PFSK-1 (cell line): ENCODE data around the gene RCCD1.

Source experiments
- FOXP2 ChIP-seq: optimal IDR thresholded peaks from 2 replicates; pipeline ENCODE3; 2011; ENCODE audit warnings: borderline replicate concordance, control low read depth, inconsistent platforms; ENCODE audit not compliant: insufficient read depth; ENCODE audit errors: extremely low read length, extremely low read depth
- POLR2AphosphoS5 ChIP-seq: IDR thresholded peaks from 2 replicates; pipeline ENCODE4 v1.6.1; 2012; ENCODE audit warnings: low read depth, mild to moderate bottlenecking, control low read depth, low read length, moderate library complexity
- SIN3A ChIP-seq: IDR thresholded peaks from 2 replicates; pipeline ENCODE4 v1.6.1; 2012; ENCODE audit warnings: mild to moderate bottlenecking, low read length, moderate library complexity, borderline replicate concordance; ENCODE audit not compliant: insufficient read depth
- TAF1 ChIP-seq: IDR thresholded peaks from 2 replicates; pipeline ENCODE4 v1.6.1; 2012; ENCODE audit warnings: low read length, control low read depth, borderline replicate concordance; ENCODE audit not compliant: insufficient read depth
- TF ChIP-seq, protein P1 (sequence below), 2 experiments: IDR thresholded peaks; 2 replicates each; pipeline versions ENCODE4 v1.6.1 to v1.8.0; 2011 to 2012; ENCODE audit warnings: low read depth in 2 of 2, low read length in 2 of 2, control low read depth in 1 of 2, inconsistent platforms in 1 of 2, mild to moderate bottlenecking in 1 of 2, moderate library complexity in 1 of 2; ENCODE audit not compliant: insufficient read depth in 1 of 2

The RCCD1 gene

DNA sequence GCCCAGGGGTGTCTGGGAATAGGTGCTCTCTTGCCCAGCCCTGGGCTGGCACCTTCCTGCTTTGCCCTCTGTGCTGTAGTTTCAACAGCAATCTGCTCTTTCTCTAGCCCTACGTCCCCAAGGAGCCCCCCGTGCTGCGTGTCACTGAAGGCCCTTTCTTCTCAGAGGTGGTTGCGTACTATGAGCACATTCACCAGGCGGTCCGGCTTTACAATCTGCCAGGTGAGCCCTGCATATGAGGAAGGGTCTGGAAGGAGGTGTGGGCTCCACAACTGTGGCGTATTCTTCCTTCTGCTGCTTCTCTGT lies 42.0 kb upstream of the RCCD1 start:
- TF ChIP-seq POLR2AphosphoS5 (no peak), SIN3A (no peak), TAF1 (no peak), FOXP2 (no peak)
- TF ChIP-seq, protein P1, sequence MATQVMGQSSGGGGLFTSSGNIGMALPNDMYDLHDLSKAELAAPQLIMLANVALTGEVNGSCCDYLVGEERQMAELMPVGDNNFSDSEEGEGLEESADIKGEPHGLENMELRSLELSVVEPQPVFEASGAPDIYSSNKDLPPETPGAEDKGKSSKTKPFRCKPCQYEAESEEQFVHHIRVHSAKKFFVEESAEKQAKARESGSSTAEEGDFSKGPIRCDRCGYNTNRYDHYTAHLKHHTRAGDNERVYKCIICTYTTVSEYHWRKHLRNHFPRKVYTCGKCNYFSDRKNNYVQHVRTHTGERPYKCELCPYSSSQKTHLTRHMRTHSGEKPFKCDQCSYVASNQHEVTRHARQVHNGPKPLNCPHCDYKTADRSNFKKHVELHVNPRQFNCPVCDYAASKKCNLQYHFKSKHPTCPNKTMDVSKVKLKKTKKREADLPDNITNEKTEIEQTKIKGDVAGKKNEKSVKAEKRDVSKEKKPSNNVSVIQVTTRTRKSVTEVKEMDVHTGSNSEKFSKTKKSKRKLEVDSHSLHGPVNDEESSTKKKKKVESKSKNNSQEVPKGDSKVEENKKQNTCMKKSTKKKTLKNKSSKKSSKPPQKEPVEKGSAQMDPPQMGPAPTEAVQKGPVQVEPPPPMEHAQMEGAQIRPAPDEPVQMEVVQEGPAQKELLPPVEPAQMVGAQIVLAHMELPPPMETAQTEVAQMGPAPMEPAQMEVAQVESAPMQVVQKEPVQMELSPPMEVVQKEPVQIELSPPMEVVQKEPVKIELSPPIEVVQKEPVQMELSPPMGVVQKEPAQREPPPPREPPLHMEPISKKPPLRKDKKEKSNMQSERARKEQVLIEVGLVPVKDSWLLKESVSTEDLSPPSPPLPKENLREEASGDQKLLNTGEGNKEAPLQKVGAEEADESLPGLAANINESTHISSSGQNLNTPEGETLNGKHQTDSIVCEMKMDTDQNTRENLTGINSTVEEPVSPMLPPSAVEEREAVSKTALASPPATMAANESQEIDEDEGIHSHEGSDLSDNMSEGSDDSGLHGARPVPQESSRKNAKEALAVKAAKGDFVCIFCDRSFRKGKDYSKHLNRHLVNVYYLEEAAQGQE (IDR thresholded peaks at IDR 0.05; ENCODE audit: insufficient read depth in 1 of 2, low read depth in 2 of 2, low read length in 2 of 2) = no peak

DNA sequence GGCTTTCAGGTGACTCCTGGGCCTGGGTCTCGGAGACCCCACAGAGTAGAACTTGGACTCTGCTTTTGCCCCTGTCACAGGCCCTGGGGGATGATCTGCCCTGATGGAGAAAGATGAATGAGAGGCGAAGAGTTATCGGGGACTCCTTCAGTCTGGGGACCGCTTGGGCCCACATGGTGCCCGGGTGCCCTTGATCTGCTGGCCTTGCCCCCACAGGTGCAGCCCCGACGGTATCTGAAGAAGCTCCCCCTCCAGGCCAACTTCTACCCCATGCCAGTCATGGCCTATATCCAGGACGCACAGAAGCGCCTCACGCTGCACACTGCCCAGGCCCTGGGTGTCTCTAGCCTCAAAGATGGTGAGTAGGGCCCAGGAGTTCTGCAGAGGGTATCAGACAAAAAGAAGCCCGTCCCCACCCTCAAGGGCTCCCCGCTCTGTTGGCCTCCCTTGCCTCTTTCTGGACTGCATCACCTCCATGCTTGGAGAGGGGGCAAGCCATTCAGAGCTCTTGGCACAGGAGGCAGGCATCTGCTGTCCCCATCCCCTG lies 41.2 kb upstream of the RCCD1 start:
- no peak for TF ChIP-seq FOXP2
- no peak for TF ChIP-seq POLR2AphosphoS5
- TF ChIP-seq SIN3A = no peak
- no peak for TF ChIP-seq TAF1
- TF ChIP-seq, protein P1 (IDR thresholded peaks at IDR 0.05; ENCODE audit: insufficient read depth in 1 of 2, low read depth in 2 of 2, low read length in 2 of 2) = no peak

DNA sequence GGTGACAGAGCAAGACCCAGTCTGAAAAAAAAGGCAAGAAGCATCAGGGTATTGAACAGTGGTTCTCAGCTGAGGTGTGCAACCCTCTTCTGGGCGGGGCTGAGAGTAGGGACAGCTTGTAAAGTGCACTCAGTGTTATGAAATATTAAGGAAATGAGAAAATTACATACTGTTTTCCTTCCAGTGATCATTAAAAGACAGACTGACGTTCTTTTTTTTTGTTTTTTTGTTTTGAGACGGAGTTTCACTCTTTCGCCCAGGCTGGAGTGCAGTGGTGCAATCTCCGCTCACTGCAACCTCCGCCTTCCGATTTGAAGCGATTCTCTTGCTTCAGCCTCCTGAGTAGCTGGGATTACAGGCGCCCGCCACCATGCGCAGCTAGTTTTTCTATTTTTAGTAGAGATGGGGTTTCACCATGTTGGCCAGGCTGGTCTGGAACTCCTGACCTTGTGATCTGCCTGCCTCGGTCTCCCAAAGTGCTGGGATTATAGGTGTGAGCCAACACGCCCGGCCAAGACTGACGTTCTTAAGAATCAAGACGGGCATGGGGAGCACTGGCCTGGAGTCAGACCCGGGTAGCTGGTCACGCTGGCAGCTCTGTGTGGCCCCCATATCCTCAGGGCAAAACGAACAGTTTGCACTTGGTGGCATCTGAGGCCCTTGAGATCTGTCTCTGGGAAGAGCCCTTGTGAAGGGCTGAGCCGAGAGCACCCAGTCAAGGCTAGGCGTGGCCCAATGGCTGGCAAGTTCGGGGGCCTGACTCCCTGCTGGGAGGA lies 40.2 kb upstream of the RCCD1 start:
- TF ChIP-seq, protein P1 (IDR thresholded peaks at IDR 0.05; ENCODE audit: insufficient read depth in 1 of 2, low read depth in 2 of 2, low read length in 2 of 2) = no peak
- TF ChIP-seq FOXP2 = no peak
- TF ChIP-seq SIN3A = no peak
- TF ChIP-seq TAF1 = no peak
- no peak for TF ChIP-seq POLR2AphosphoS5

DNA sequence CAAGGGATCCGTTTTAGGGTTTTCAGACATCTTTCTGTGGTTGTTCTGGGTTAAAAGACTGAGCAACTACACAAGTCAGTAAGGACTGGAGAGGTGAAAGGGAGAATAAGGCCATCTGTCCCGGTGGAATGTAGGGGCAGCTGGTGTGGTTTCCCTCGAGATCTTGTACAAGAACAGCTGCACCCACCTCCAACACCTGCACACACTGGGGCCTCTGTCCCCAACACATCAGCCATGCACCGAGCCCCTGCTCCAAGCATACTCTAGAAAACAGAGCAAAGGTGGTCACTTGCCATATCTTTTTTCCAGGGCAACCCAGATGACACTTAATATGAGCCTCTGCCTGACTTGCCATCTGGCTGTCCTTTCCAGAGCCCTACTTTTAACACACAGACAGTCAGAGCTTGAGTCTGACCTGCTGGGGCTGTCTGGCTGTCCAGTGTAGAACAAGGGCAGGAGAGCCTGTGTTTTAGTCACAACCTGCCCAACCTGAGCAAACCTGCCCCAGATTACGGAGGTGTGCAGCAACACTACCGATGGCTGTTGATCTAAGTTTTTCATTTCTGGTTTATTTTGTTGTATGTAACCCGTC lies 39.4 kb upstream of the RCCD1 start:
- TF ChIP-seq, protein P1 (IDR thresholded peaks at IDR 0.05; ENCODE audit: insufficient read depth in 1 of 2, low read depth in 2 of 2, low read length in 2 of 2) = no peak
- TF ChIP-seq TAF1 (no peak), POLR2AphosphoS5 (no peak), FOXP2 (no peak), SIN3A (no peak)

DNA sequence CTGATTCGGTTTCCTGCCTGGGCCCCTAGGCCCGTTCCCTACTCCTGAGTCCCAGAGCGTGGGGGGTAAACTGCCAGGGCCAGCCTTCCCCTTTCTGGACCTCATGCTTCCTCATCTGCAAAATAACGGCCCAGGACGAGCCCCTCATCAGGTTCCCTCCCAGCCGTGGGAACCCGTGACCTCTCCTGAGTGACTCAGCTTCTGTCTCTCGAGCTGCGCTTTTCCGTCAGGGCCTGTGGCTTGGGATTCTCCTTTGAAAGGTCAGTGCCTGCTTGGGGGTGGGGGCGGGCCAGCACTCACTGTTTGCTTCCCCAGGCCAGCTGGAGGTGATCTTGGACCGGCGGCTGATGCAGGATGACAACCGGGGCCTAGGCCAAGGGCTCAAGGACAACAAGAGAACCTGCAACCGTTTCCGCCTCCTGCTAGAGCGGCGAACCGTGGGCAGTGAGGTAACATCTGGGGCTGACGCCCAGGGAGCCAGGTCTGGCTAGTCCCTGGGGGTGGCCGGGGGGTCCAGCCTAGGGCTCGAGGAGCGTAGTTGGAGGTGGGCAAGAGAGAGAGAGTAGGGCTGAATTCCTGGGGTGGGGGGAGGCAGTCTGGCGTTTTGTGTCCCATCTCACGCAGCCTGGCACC lies 38.8 kb upstream of the RCCD1 start:
- TF ChIP-seq FOXP2 = peak; percentile 17
- TF ChIP-seq, protein P1 (IDR thresholded peaks at IDR 0.05; ENCODE audit: insufficient read depth in 1 of 2, low read depth in 2 of 2, low read length in 2 of 2) = no peak
- TF ChIP-seq POLR2AphosphoS5 = no peak
- TF ChIP-seq TAF1 = no peak
- TF ChIP-seq SIN3A = no peak
